K562 (cell line): ENCODE data around the gene THAP2. TPM values are rescaled to one million over a fixed set of nuclear protein-coding genes. Genes with fewer than 3 reads are reported as not detected.

ENCODE experiments used
- ATAC-seq: fragments of 200-7000 bp; cut with Tn5 transposase; 3 replicates; pipeline ENCODE4 v1.9.1; 2020; ENCODE audit warnings: moderate library complexity
- BruUV-seq: library from RNA; stranded (reverse); fragments of 400-500 nt; replicated peaks from 2 replicates; lab custom pipeline; 2021; lab: Mats Ljungman, UMichigan
- CTCF ChIA-PET: fragments of 300-600 bp; formaldehyde crosslinking; extraction: SDS; loops from one replicate; lab custom pipeline; 2021; ENCODE audit warnings: low intra/inter-chr PET ratio; lab: Yijun Ruan, JAX
- POLR2A ChIA-PET: fragments of 300-600, 350-650 bp; sonication (Branson Sonifier 250); formaldehyde crosslinking; extraction: SDS; loops from one replicate; lab custom pipeline; 2021; ENCODE audit warnings: antibody characterized with exemption, inconsistent platforms; lab: Yijun Ruan, JAX
- DNase-seq, 4 experiments: peaks; one replicate each; pipeline versions ENCODE4 v3.0.0 to v3.0.0-alpha.2; 2011 to 2018; ENCODE audit warnings: low spot score in 3 of 4, mixed read lengths in 3 of 4; ENCODE audit errors: extremely low read depth in 1 of 4
- FAIRE-seq: peaks from 2 replicates; lab custom pipeline; 2011; peaks lifted over from hg19 to GRCh38; lab: Jason Lieb, UNC
- H2AFZ ChIP-seq: 2 replicates; pipeline ENCODE4 v1.6.0; 2011; ENCODE audit warnings: low read depth, low read length, control low read depth, inconsistent platforms
- H3K27ac ChIP-seq: fragments of 200-600 bp; 3 replicates; pipeline ENCODE4 v1.8.0; 2011; ENCODE audit warnings: low read depth, mild to moderate bottlenecking, control low read depth, inconsistent platforms, low read length, moderate library complexity, mixed read lengths; ENCODE audit errors: extremely low read depth
- H3K27me3 ChIP-seq, 2 experiments: fragments of 300-600 bp in 1 of 2; 2 replicates in 1 of 2; 3 replicates in 1 of 2; pipeline versions ENCODE4 v1.6.0 to v1.8.0; 2011; ENCODE audit warnings: inconsistent platforms in 2 of 2, low read length in 2 of 2, mild to moderate bottlenecking in 1 of 2, mixed read lengths in 1 of 2, moderate library complexity in 1 of 2; ENCODE audit not compliant: control insufficient read depth in 2 of 2, insufficient read depth in 2 of 2
- H3K36me3 ChIP-seq: fragments of 300-600 bp; 3 replicates; pipeline ENCODE4 v1.8.0; 2011; ENCODE audit warnings: mild to moderate bottlenecking, low read length, inconsistent platforms; ENCODE audit not compliant: control insufficient read depth, insufficient read depth
- H3K4me1 ChIP-seq, 2 experiments: fragments of 200-600 bp in 1 of 2; replicated peaks in 1 of 2; 2 replicates in 1 of 2; 3 replicates in 1 of 2; pipeline versions ENCODE4 v1.5.1 to v1.8.0; 2011; ENCODE audit warnings: inconsistent platforms in 2 of 2, low read length in 2 of 2, mild to moderate bottlenecking in 1 of 2, mixed read lengths in 1 of 2, moderate library complexity in 1 of 2; ENCODE audit not compliant: control insufficient read depth in 2 of 2, insufficient read depth in 2 of 2
- H3K4me2 ChIP-seq: 2 replicates; pipeline ENCODE4 v1.6.1; 2011; ENCODE audit warnings: low read length, control low read depth, inconsistent platforms, mixed read lengths; ENCODE audit not compliant: insufficient read depth
- H3K4me3 ChIP-seq: fragments of 200-600 bp; sonication (generic), shearing (Covaris generic); 2 replicates; pipeline ENCODE4 v1.5.1; 2016; ENCODE audit warnings: control low read depth, inconsistent platforms
- H3K79me2 ChIP-seq: fragments of 200-600 bp; 3 replicates; pipeline ENCODE4 v1.8.0; 2011; ENCODE audit warnings: low read length, inconsistent platforms; ENCODE audit not compliant: control insufficient read depth, insufficient read depth
- H3K9ac ChIP-seq, 2 experiments: 2 replicates each; pipeline versions ENCODE4 v1.6.0 to v1.6.1; 2011; ENCODE audit warnings: low read depth in 2 of 2, low read length in 2 of 2, control low read depth in 1 of 2, inconsistent platforms in 1 of 2, mild to moderate bottlenecking in 1 of 2, mixed read lengths in 1 of 2; ENCODE audit not compliant: insufficient read depth in 1 of 2
- H3K9me1 ChIP-seq: one replicate; pipeline ENCODE4 v1.6.0; 2011; ENCODE audit warnings: inconsistent platforms, mild to moderate bottlenecking, low read length, moderate library complexity; ENCODE audit not compliant: control insufficient read depth, insufficient read depth
- H3K9me3 ChIP-seq: replicated peaks from 2 replicates; pipeline ENCODE4 v1.5.1; 2011; ENCODE audit warnings: low read depth, low read length, inconsistent platforms; ENCODE audit not compliant: control insufficient read depth, insufficient read depth
- H4K20me1 ChIP-seq: replicated peaks from 2 replicates; pipeline ENCODE4 v1.6.1; 2011; ENCODE audit warnings: low read length, inconsistent platforms, mixed read lengths; ENCODE audit not compliant: control insufficient read depth, insufficient read depth
- CBX2 ChIP-seq: fragments of 200-600 bp; sonication (generic); IDR thresholded peaks from one replicate; pipeline ENCODE4 v1.6.1; 2012; ENCODE audit warnings: mild to moderate bottlenecking, low read length, inconsistent platforms; ENCODE audit not compliant: insufficient read depth, poor library complexity, severe bottlenecking
- E2F3 ChIP-seq: fragments of 250-450 bp; sonication (Bioruptor Pico); IDR thresholded peaks from 2 replicates; pipeline ENCODE4 v1.4.0; 2020; ENCODE audit warnings: mild to moderate bottlenecking
- ELF1 ChIP-seq: fragments of 200-800 bp; sonication (Bioruptor generic); IDR thresholded peaks from 2 replicates; pipeline ENCODE4 v1.6.1; 2016; ENCODE audit warnings: missing genetic modification characterization, missing compliant biosample characterization
- ESRRB ChIP-seq: fragments of 250-450 bp; sonication (Bioruptor Pico); IDR thresholded peaks from 2 replicates; pipeline ENCODE4 v1.5.0; 2020; ENCODE audit warnings: mild to moderate bottlenecking, moderate library complexity, borderline replicate concordance
- FIP1L1 ChIP-seq: fragments of 200-400 bp; formaldehyde crosslinking; IDR thresholded peaks from 2 replicates; pipeline ENCODE4 v1.6.1; 2018; ENCODE audit warnings: mild to moderate bottlenecking, low read depth, low read length; ENCODE audit not compliant: poor library complexity, severe bottlenecking
- GTF2A2 ChIP-seq: IDR thresholded peaks from 2 replicates; pipeline ENCODE4 v1.6.1; 2016; ENCODE audit warnings: mild to moderate bottlenecking, missing genetic modification characterization, missing compliant biosample characterization
- IFI16 ChIP-seq: fragments of 250-450 bp; sonication (Bioruptor Pico); IDR thresholded peaks from 2 replicates; pipeline ENCODE4 v2.1.2; 2022; ENCODE audit warnings: mild to moderate bottlenecking, inconsistent platforms
- SMARCC2 ChIP-seq: fragments of 450-650 bp; IDR thresholded peaks from 2 replicates; pipeline ENCODE4 v1.6.1; 2017; ENCODE audit warnings: antibody characterized with exemption, moderate library complexity, mild to moderate bottlenecking, low read depth
- SMARCE1 ChIP-seq: fragments of 450-650 bp; IDR thresholded peaks from 2 replicates; pipeline ENCODE4 v1.7.1; 2016; ENCODE audit warnings: mild to moderate bottlenecking
- ZNF140 ChIP-seq: fragments of 250-450 bp; sonication (Bioruptor Pico); IDR thresholded peaks from 2 replicates; pipeline ENCODE4 v1.8.0; 2021; ENCODE audit warnings: moderate library complexity, mild to moderate bottlenecking, inconsistent platforms
- WGBS: fragments of 100-300 bp; shearing (Covaris generic); methylation state at CpG from one replicate; pipeline ENCODE4 v1.1.6; 2016; ENCODE audit warnings: low coverage, mixed read lengths; ENCODE audit not compliant: insufficient coverage; ENCODE audit errors: missing lambda C conversion rate; 5-methylcytosine and 5-hydroxymethylcytosine counted together
- in situ Hi-C: fragments of 300-500 bp; cut with MboI; formaldehyde crosslinking; loops from 4 replicates; pipeline ENCODE4 v1.15.0; 2018; ENCODE audit warnings: inconsistent platforms, mixed read lengths
- intact Hi-C: fragments of 100-400 bp; cut with micrococcal nuclease; formaldehyde crosslinking; loops from 2 replicates; pipeline ENCODE4 v1.14.2; 2022
- polyA plus RNA-seq, 8 experiments: library from polyadenylated mRNA; depleted of rRNA in 4 of 8; stranded (reverse) in 5 of 8; unstranded in 3 of 8; fragments of >200 nt; fragmentation: Nextera tagmentation in 2 of 8; fragmentation: Illumina TruSeq in 1 of 8; extraction: Ambion mirVana in 2 of 8; extraction: Trizol in 1 of 8; gene quantifications; 2 replicates each; pipeline versions ENCODE4 v1.2.1 to v1.2.3, GENCODE V29; 2011 to 2014; ENCODE audit warnings: inconsistent platforms in 1 of 8, missing spikeins in 1 of 8
- total RNA-seq, 7 experiments: library from RNA; depleted of rRNA in 6 of 7; stranded (reverse); fragments of >200 nt in 6 of 7; fragmentation: Illumina TruSeq in 2 of 7; extraction: Trizol in 2 of 7; gene quantifications; 2 replicates each; pipeline versions ENCODE4 v1.2.1 to v1.2.3, GENCODE V29; 2011 to 2021; ENCODE audit warnings: low replicate concordance in 1 of 7
- TF ChIP-seq, protein P1 (sequence below): fragments of 250-450 bp; sonication (Bioruptor Pico); IDR thresholded peaks from 2 replicates; pipeline ENCODE4 v1.8.0; 2021; ENCODE audit warnings: moderate library complexity, mild to moderate bottlenecking, inconsistent platforms
- TF ChIP-seq, protein P2 (sequence below), 2 experiments: fragments of 450-650 bp in 1 of 2; IDR thresholded peaks; 2 replicates each; pipeline ENCODE4 v1.6.1; 2011 to 2017; ENCODE audit warnings: low read depth in 2 of 2, antibody characterized with exemption in 1 of 2, borderline replicate concordance in 1 of 2, low read length in 1 of 2, mild to moderate bottlenecking in 1 of 2, mixed read lengths in 1 of 2; ENCODE audit not compliant: control insufficient read depth in 1 of 2
- TF ChIP-seq, protein P3 (sequence below): sonication (generic); formaldehyde crosslinking; IDR thresholded peaks from 2 replicates; pipeline ENCODE4 v1.8.0; 2022; ENCODE audit warnings: mild to moderate bottlenecking, missing genetic modification reagents

Gene THAP2
- total and polyA plus RNA-seq, 9 of the 15 experiments (the other 6 are each of a cell fraction or from before 2014, with no cell fraction given) = 1.8 to 18.9 (median 7.3) TPM

DNA sequence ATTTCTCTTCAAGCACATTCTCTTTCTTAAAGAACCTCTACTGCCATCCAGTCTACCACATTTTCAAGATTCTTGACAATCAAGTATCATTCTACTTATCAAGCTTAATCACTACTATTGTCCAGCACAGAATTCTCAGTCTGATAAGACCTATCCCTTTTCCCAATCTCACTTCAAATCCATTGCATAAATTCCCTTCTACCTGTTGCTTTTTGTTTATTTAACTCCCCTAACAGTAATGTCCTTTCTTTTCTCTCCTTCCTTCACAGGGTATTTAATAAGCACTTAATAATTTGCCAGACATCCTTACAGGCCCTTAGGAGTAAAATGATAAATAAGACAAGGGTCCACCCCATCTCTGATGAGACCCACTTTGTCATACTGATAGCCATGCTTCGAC lies 42.2 kb upstream of the THAP2 start:
- FAIRE-seq = no peak
- no peaks in the 10 kb centered on the region for H3K27me3 ChIP-seq
- no peaks in the 10 kb centered on the region for H4K20me1 ChIP-seq
- H3K4me2 ChIP-seq = no peak overlapping the region
- ATAC-seq = no peak
- no peaks in the 10 kb centered on the region for H3K4me1 ChIP-seq
- no peak overlapping the region for H3K27ac ChIP-seq
- no peaks in the 10 kb centered on the region for H3K9me1 ChIP-seq
- WGBS = 92% methylated on average over 1 of the region's 1 CpG
- H3K4me3 ChIP-seq = no peak overlapping the region
- no peaks in the 10 kb centered on the region for H3K9me3 ChIP-seq
- H3K9ac ChIP-seq = no peak overlapping the region
- BruUV-seq = no TSS peak
- intact Hi-C loops (no loop called here), in situ Hi-C loops (no loop called here)
- no peaks in the 10 kb centered on the region for H3K79me2 ChIP-seq
- DNase-seq = no peak
- POLR2A ChIA-PET = no interaction called here
- no peak overlapping the region for H2AFZ ChIP-seq
- CTCF ChIA-PET = no interaction called here
- H3K36me3 ChIP-seq = peaks cover 97% of the 10 kb centered on the region
- TF ChIP-seq ELF1 (tag) (no peak), IFI16 (CRISPR knock-in tag) (no peak), FIP1L1 (no peak), CBX2 (no peak), ESRRB (CRISPR knock-in tag) (no peak), SMARCC2 (no peak), ZNF140 (no peak), E2F3 (CRISPR knock-in tag) (no peak), GTF2A2 (tag) (no peak), SMARCE1 (no peak)
- TF ChIP-seq, protein P1, sequence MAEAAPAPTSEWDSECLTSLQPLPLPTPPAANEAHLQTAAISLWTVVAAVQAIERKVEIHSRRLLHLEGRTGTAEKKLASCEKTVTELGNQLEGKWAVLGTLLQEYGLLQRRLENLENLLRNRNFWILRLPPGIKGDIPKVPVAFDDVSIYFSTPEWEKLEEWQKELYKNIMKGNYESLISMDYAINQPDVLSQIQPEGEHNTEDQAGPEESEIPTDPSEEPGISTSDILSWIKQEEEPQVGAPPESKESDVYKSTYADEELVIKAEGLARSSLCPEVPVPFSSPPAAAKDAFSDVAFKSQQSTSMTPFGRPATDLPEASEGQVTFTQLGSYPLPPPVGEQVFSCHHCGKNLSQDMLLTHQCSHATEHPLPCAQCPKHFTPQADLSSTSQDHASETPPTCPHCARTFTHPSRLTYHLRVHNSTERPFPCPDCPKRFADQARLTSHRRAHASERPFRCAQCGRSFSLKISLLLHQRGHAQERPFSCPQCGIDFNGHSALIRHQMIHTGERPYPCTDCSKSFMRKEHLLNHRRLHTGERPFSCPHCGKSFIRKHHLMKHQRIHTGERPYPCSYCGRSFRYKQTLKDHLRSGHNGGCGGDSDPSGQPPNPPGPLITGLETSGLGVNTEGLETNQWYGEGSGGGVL (CRISPR knock-in tag) = no peak
- TF ChIP-seq, protein P2, sequence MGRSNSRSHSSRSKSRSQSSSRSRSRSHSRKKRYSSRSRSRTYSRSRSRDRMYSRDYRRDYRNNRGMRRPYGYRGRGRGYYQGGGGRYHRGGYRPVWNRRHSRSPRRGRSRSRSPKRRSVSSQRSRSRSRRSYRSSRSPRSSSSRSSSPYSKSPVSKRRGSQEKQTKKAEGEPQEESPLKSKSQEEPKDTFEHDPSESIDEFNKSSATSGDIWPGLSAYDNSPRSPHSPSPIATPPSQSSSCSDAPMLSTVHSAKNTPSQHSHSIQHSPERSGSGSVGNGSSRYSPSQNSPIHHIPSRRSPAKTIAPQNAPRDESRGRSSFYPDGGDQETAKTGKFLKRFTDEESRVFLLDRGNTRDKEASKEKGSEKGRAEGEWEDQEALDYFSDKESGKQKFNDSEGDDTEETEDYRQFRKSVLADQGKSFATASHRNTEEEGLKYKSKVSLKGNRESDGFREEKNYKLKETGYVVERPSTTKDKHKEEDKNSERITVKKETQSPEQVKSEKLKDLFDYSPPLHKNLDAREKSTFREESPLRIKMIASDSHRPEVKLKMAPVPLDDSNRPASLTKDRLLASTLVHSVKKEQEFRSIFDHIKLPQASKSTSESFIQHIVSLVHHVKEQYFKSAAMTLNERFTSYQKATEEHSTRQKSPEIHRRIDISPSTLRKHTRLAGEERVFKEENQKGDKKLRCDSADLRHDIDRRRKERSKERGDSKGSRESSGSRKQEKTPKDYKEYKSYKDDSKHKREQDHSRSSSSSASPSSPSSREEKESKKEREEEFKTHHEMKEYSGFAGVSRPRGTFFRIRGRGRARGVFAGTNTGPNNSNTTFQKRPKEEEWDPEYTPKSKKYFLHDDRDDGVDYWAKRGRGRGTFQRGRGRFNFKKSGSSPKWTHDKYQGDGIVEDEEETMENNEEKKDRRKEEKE (IDR thresholded peaks at IDR 0.05; ENCODE audit: borderline replicate concordance in 1 of 2, control insufficient read depth in 1 of 2, low read depth in 2 of 2, low read length in 1 of 2) = no peak
- TF ChIP-seq, protein P3, sequence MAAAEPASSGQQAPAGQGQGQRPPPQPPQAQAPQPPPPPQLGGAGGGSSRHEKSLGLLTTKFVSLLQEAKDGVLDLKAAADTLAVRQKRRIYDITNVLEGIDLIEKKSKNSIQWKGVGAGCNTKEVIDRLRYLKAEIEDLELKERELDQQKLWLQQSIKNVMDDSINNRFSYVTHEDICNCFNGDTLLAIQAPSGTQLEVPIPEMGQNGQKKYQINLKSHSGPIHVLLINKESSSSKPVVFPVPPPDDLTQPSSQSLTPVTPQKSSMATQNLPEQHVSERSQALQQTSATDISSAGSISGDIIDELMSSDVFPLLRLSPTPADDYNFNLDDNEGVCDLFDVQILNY (CRISPR knock-in tag) = no peak
